Epithelial cell of proximal tubule (primary cell): ENCODE data around the gene PTGES3. TPM values are rescaled to one million over a fixed set of nuclear protein-coding genes. Genes with fewer than 3 reads are reported as not detected.
"Not testable (repeated sequence)": the region's sequence is repeated elsewhere in the genome, so short reads cannot be mapped to it uniquely, and the experiment has no call there.

Source experiments
- DNase-seq: peaks from one replicate; pipeline ENCODE4 v3.0.0-alpha.2; 2011; ENCODE audit warnings: low read depth
- H3K4me3 ChIP-seq: 2 replicates; pipeline ENCODE4 v1.5.1; 2011; ENCODE audit warnings: low read depth, mild to moderate bottlenecking, low read length
- total RNA-seq: library from RNA; depleted of rRNA; stranded (reverse); fragments of >200 nt; gene quantifications from 2 replicates; pipeline ENCODE4 v1.2.3, GENCODE V29; 2015
- TF ChIP-seq, protein P1 (sequence below): conservative IDR thresholded peaks from 2 replicates; pipeline ENCODE4 v1.5.1; 2012; ENCODE audit warnings: low read depth, mild to moderate bottlenecking, low read length

The PTGES3 gene
- total RNA-seq, 1 donor from 2014 or later: 110 TPM

GRCh38 chr12:56670836-56671235 lies 17.2 kb downstream of the PTGES3 start:
- no peak for DNase-seq
- TF ChIP-seq, protein P1, sequence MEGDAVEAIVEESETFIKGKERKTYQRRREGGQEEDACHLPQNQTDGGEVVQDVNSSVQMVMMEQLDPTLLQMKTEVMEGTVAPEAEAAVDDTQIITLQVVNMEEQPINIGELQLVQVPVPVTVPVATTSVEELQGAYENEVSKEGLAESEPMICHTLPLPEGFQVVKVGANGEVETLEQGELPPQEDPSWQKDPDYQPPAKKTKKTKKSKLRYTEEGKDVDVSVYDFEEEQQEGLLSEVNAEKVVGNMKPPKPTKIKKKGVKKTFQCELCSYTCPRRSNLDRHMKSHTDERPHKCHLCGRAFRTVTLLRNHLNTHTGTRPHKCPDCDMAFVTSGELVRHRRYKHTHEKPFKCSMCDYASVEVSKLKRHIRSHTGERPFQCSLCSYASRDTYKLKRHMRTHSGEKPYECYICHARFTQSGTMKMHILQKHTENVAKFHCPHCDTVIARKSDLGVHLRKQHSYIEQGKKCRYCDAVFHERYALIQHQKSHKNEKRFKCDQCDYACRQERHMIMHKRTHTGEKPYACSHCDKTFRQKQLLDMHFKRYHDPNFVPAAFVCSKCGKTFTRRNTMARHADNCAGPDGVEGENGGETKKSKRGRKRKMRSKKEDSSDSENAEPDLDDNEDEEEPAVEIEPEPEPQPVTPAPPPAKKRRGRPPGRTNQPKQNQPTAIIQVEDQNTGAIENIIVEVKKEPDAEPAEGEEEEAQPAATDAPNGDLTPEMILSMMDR: no peak
- no peak overlapping the region for H3K4me3 ChIP-seq

GRCh38 chr12:56668197-56668457 lies 20.0 kb downstream of the PTGES3 start:
- DNase-seq: no peak
- no peak overlapping the region for H3K4me3 ChIP-seq
- TF ChIP-seq, protein P1: no peak

- TF ChIP-seq, protein P1: no peak
- no peak overlapping the region for H3K4me3 ChIP-seq
- no peak for DNase-seq
Measured at GRCh38 chr12:56661979-56662638, 26.0 kb downstream of the PTGES3 start.

- no peak overlapping the region for H3K4me3 ChIP-seq
- TF ChIP-seq, protein P1: no peak
- DNase-seq: no peak
Measured at GRCh38 chr12:56661560-56661959, 26.5 kb downstream of the PTGES3 start.

- DNase-seq: no peak
- H3K4me3 ChIP-seq: no peak overlapping the region
- TF ChIP-seq, protein P1: no peak
Measured at GRCh38 chr12:56658921-56659320, 29.2 kb downstream of the PTGES3 start.

GRCh38 chr12:56657416-56658379 lies 30.4 kb downstream of the PTGES3 start:
- H3K4me3 ChIP-seq: no peak overlapping the region
- DNase-seq: no peak
- TF ChIP-seq, protein P1: no peak

GRCh38 chr12:56653781-56654180 lies 34.3 kb downstream of the PTGES3 start:
- H3K4me3 ChIP-seq, DNase-seq: not testable (repeated sequence)

GRCh38 chr12:56648023-56648422 lies 40.1 kb downstream of the PTGES3 start:
- DNase-seq: not testable (repeated sequence)

More at GRCh38 chr12:56648023-56648422, 40.1 kb downstream of the PTGES3 start:
- H3K4me3 ChIP-seq: not testable (repeated sequence)
